Panc1 (cell line): ENCODE data around the gene C17orf50. TPM values are rescaled to one million over a fixed set of nuclear protein-coding genes. Genes with fewer than 3 reads are reported as not detected.

Experiments
- ATAC-seq: fragments of 200-7000 bp; cut with Tn5 transposase; 2 replicates; pipeline ENCODE4 v1.9.1; 2020; ENCODE audit warnings: mild to moderate bottlenecking, moderate library complexity
- BruUV-seq: library from RNA; stranded (reverse); fragments of 400-500 nt; replicated peaks from 2 replicates; lab custom pipeline; 2021; lab: Mats Ljungman, UMichigan
- CTCF ChIA-PET: fragments of 300-600 bp; sonication (Branson Sonifier 250); formaldehyde crosslinking; loops from one replicate; lab custom pipeline; 2022; ENCODE audit warnings: antibody characterized with exemption; lab: Charles Lee
- POLR2A ChIA-PET: fragments of 300-600 bp; sonication (Branson Sonifier 250); formaldehyde crosslinking; loops from one replicate; lab custom pipeline; 2022; ENCODE audit warnings: antibody characterized with exemption; lab: Charles Lee
- DNase-seq: peaks from one replicate; pipeline ENCODE4 v3.0.0-alpha.2; 2010; ENCODE audit warnings: low read depth, low spot score
- H3K27ac ChIP-seq: 2 replicates; pipeline ENCODE4 v1.5.1; 2011; ENCODE audit warnings: mild to moderate bottlenecking, low read length, inconsistent platforms
- H3K27me3 ChIP-seq: fragments of 200-500 bp; sonication (Bioruptor generic); 2 replicates; pipeline ENCODE4 v1.6.0; 2014; ENCODE audit warnings: low read length, inconsistent platforms; ENCODE audit not compliant: control insufficient read depth, insufficient read depth
- H3K36me3 ChIP-seq: fragments of 200-500 bp; sonication (Bioruptor generic); 2 replicates; pipeline ENCODE4 v1.5.1; 2014; ENCODE audit warnings: inconsistent platforms, mild to moderate bottlenecking, low read length, moderate library complexity; ENCODE audit not compliant: control insufficient read depth, insufficient read depth
- H3K4me1 ChIP-seq: 2 replicates; pipeline ENCODE4 v1.5.1; 2011; ENCODE audit warnings: inconsistent platforms, mild to moderate bottlenecking, low read length, moderate library complexity; ENCODE audit not compliant: control insufficient read depth, insufficient read depth
- H3K4me3 ChIP-seq, 2 experiments: 2 replicates each; pipeline ENCODE4 v1.5.1; 2011 to 2012; ENCODE audit warnings: low read depth in 2 of 2, low read length in 2 of 2, mild to moderate bottlenecking in 2 of 2, inconsistent platforms in 1 of 2, moderate library complexity in 1 of 2
- H3K9me3 ChIP-seq: fragments of 200-500 bp; sonication (Bioruptor generic); 2 replicates; pipeline ENCODE4 v1.5.1; 2014; ENCODE audit warnings: low read depth, mild to moderate bottlenecking, inconsistent platforms, low read length, moderate library complexity; ENCODE audit not compliant: control insufficient read depth, insufficient read depth
- CTCF ChIP-seq: fragments of 450-650 bp; IDR thresholded peaks from 2 replicates; pipeline ENCODE4 v1.5.1; 2017; ENCODE audit warnings: mild to moderate bottlenecking
- POLR2AphosphoS5 ChIP-seq: IDR thresholded peaks from 2 replicates; pipeline ENCODE4 v1.6.1; 2012; ENCODE audit warnings: mild to moderate bottlenecking, low read depth, low read length, moderate library complexity
- REST ChIP-seq, 2 experiments: IDR thresholded peaks; 2 replicates each; pipeline ENCODE4 v1.6.1; 2011 to 2012; ENCODE audit warnings: low read depth in 2 of 2, control low read depth in 1 of 2, low read length in 1 of 2, mild to moderate bottlenecking in 1 of 2, moderate library complexity in 1 of 2; ENCODE audit not compliant: insufficient read depth in 1 of 2
- SIN3A ChIP-seq: IDR thresholded peaks from 2 replicates; pipeline ENCODE4 v1.6.1; 2012; ENCODE audit warnings: low read depth, mild to moderate bottlenecking, low read length, moderate library complexity, borderline replicate concordance; ENCODE audit not compliant: insufficient read depth
- TCF7L2 ChIP-seq: IDR thresholded peaks from 2 replicates; pipeline ENCODE4 v1.6.1; 2011; ENCODE audit warnings: mild to moderate bottlenecking, low read depth, low read length, inconsistent platforms
- in situ Hi-C: cut with HindIII; loops from 2 replicates; pipeline ENCODE4 v1.10.0; 2016; ENCODE audit warnings: low sequenced_read_pairs, low pct_unique_long_range_greater_than_20kb
- intact Hi-C: fragments of 100-400 bp; cut with micrococcal nuclease; formaldehyde crosslinking; loops from one replicate; pipeline ENCODE4 v1.10.0; 2022; ENCODE audit not compliant: unreplicated experiment
- total RNA-seq: library from RNA; stranded (reverse); gene quantifications from one replicate; pipeline ENCODE4 v1.2.1, GENCODE V29; 2021; ENCODE audit not compliant: unreplicated experiment

Gene C17orf50
- total RNA-seq, 1 experiment from 2014 or later, result not detected

GRCh38 chr17:35726953-35727460 lies 33.7 kb upstream of the C17orf50 start:
- in situ Hi-C loops (no loop called here), intact Hi-C loops (no loop called here)
- CTCF ChIA-PET, result interaction anchor here (0.6 kb wide), 1 partner anchor 23 kb away, joined by 3 read pairs; no protein-coding TSS in a partner anchor
- Histone ChIP-seq H3K4me1 (peaks cover 11% of the 10 kb centered on the region), H3K9me3 (no peaks in the 10 kb centered on the region), H3K27ac (no peak overlapping the region), H3K27me3 (no peaks in the 10 kb centered on the region), H3K36me3 (peaks cover 33% of the 10 kb centered on the region), H3K4me3 (no peak overlapping the region)
- POLR2A ChIA-PET, result interaction anchor here (0.6 kb wide), 1 partner anchor 139 kb away, joined by 4 read pairs; no protein-coding TSS in a partner anchor
- ATAC-seq, result no peak
- TF ChIP-seq SIN3A (no peak), POLR2AphosphoS5 (peak; percentile 33; the same call in 1 of the 2 replicates)
- no peak for DNase-seq
- no TSS peak for BruUV-seq

GRCh38 chr17:35727635-35728034 lies 33.1 kb upstream of the C17orf50 start:
- no peak overlapping the region for H3K27ac ChIP-seq
- TF ChIP-seq SIN3A (no peak), REST (IDR thresholded peaks at IDR 0.05; ENCODE audit: insufficient read depth in 1 of 2, low read depth in 2 of 2, low read length in 1 of 2) (no peak), POLR2AphosphoS5 (no peak; the same call in 1 of the 2 replicates), TCF7L2 (no peak)
- H3K9me3 ChIP-seq, result no peaks in the 10 kb centered on the region
- peaks cover 29% of the 10 kb centered on the region for H3K36me3 ChIP-seq
- ATAC-seq, result no peak
- H3K27me3 ChIP-seq, result no peaks in the 10 kb centered on the region
- intact Hi-C loops, result no loop called here
- no peak for DNase-seq
- in situ Hi-C loops, result no loop called here
- H3K4me1 ChIP-seq, result peaks cover 11% of the 10 kb centered on the region
- no peak overlapping the region for H3K4me3 ChIP-seq
- POLR2A ChIA-PET, result no interaction called here
- no TSS peak for BruUV-seq
- CTCF ChIA-PET, result interaction anchor here (0.6 kb wide), 1 partner anchor 22 kb away, joined by 3 read pairs; no protein-coding TSS in a partner anchor

DNA sequence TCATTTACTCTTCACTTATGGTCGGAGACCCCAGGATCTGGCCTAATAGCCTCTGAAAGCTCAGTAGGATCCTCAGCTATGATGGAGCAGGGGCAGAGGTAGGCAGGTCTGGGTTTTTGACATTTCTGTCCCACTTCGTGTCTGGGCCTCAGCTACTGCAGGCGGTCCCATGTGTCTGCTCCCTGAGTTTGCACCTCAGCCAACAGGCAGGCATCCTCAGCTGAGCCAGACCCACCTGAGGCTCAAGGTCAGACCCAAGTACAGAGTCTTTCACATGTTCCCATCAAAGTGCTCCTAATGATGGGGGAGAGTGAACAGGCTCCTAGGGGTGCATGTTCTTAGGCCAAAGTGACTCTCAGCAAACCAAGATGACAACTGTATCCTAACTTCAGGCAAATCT lies 32.1 kb upstream of the C17orf50 start:
- Histone ChIP-seq H3K36me3 (peaks cover 19% of the 10 kb centered on the region), H3K27me3 (no peaks in the 10 kb centered on the region), H3K4me1 (peaks cover 11% of the 10 kb centered on the region), H3K4me3 (no peak overlapping the region), H3K27ac (no peak overlapping the region), H3K9me3 (no peaks in the 10 kb centered on the region)
- in situ Hi-C loops, result no loop called here
- intact Hi-C loops, result no loop called here
- ChIA-PET CTCF (interaction anchor here (0.7 kb wide), 1 partner anchor 352 kb away, joined by 4 read pairs; no protein-coding TSS in a partner anchor), POLR2A (no interaction called here)
- no TSS peak for BruUV-seq
- DNase-seq (no peak), ATAC-seq (no peak)
- TF ChIP-seq SIN3A (no peak), CTCF (no peak), REST (IDR thresholded peaks at IDR 0.05; ENCODE audit: insufficient read depth in 1 of 2, low read depth in 2 of 2, low read length in 1 of 2) (no peak), POLR2AphosphoS5 (no peak), TCF7L2 (no peak)
